Gastrocnemius medialis (tissue), 4 donors: ENCODE measurements around the gene FAM53A.

Experiments
- POLR2A ChIP-seq, 2 donors: fragments of 450-650 bp; IDR thresholded peaks; one replicate each; pipeline ENCODE4 v1.6.1; 2017; ENCODE audit warnings: antibody characterized with exemption in 2 of 2, mild to moderate bottlenecking in 2 of 2, moderate library complexity in 2 of 2
- TF ChIP-seq, protein P1 (sequence below), 5 experiments: fragments of 450-650 bp in 3 of 5; fragments of 200-600 bp in 2 of 5; sonication (generic) in 2 of 5; IDR thresholded peaks in 4 of 5; conservative IDR thresholded peaks in 1 of 5; 1 replicate in 4 of 5; 2 replicates in 1 of 5; pipeline ENCODE4 v1.5.1; 2016 to 2019; ENCODE audit warnings: antibody characterized with exemption in 5 of 5, mild to moderate bottlenecking in 3 of 5, moderate library complexity in 3 of 5

GRCh38 chr4:1653776-1654175, 30.3 kb downstream of the FAM53A start:
- TF ChIP-seq, protein P1, sequence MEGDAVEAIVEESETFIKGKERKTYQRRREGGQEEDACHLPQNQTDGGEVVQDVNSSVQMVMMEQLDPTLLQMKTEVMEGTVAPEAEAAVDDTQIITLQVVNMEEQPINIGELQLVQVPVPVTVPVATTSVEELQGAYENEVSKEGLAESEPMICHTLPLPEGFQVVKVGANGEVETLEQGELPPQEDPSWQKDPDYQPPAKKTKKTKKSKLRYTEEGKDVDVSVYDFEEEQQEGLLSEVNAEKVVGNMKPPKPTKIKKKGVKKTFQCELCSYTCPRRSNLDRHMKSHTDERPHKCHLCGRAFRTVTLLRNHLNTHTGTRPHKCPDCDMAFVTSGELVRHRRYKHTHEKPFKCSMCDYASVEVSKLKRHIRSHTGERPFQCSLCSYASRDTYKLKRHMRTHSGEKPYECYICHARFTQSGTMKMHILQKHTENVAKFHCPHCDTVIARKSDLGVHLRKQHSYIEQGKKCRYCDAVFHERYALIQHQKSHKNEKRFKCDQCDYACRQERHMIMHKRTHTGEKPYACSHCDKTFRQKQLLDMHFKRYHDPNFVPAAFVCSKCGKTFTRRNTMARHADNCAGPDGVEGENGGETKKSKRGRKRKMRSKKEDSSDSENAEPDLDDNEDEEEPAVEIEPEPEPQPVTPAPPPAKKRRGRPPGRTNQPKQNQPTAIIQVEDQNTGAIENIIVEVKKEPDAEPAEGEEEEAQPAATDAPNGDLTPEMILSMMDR (IDR thresholded peaks at IDR 0.05 in 4 of 5, conservative IDR thresholded peaks at IDR 0.05 in 1 of 5): no peak
- no peak for TF ChIP-seq POLR2A (IDR thresholded peaks at IDR 0.05)
